Nephron (organoid): ENCODE data around the gene TYW1B.
A peak's percentile ranks its signal among the peaks of the same experiment; 100 is the strongest.
"Not testable (repeated sequence)": the region's sequence is repeated elsewhere in the genome, so short reads cannot be mapped to it uniquely, and the experiment has no call there.

Experiments
- H3K27ac Mint-ChIP-seq, 3 experiments: 2 replicates each; pipeline ENCODE4 v1.8.0; 2020; ENCODE audit warnings: mixed read lengths in 3 of 3, mild to moderate bottlenecking in 2 of 3, moderate library complexity in 1 of 3
- H3K27me3 Mint-ChIP-seq: 2 replicates; pipeline ENCODE4 v1.8.0; 2021; ENCODE audit warnings: low read depth, mild to moderate bottlenecking, moderate library complexity, mixed read lengths
- H3K36me3 Mint-ChIP-seq: 2 replicates; pipeline ENCODE4 v1.8.0; 2020; ENCODE audit warnings: low read depth, mixed read lengths
- H3K4me1 Mint-ChIP-seq: 2 replicates; pipeline ENCODE4 v1.8.0; 2020; ENCODE audit warnings: mixed read lengths
- H3K4me3 Mint-ChIP-seq, 3 experiments: 2 replicates each; pipeline ENCODE4 v1.8.0; 2020; ENCODE audit warnings: mild to moderate bottlenecking in 3 of 3, mixed read lengths in 3 of 3, moderate library complexity in 2 of 3
- H3K9me3 Mint-ChIP-seq: 2 replicates; pipeline ENCODE4 v1.8.0; 2020; ENCODE audit warnings: mixed read lengths
- TF ChIP-seq, protein P1 (sequence below), 3 experiments: fragments of 200-600 bp; sonication (generic); IDR thresholded peaks; one replicate each; pipeline ENCODE4 v1.5.0; 2021; ENCODE audit warnings: antibody characterized with exemption in 3 of 3; ENCODE audit not compliant: unreplicated experiment in 3 of 3

The TYW1B gene

DNA sequence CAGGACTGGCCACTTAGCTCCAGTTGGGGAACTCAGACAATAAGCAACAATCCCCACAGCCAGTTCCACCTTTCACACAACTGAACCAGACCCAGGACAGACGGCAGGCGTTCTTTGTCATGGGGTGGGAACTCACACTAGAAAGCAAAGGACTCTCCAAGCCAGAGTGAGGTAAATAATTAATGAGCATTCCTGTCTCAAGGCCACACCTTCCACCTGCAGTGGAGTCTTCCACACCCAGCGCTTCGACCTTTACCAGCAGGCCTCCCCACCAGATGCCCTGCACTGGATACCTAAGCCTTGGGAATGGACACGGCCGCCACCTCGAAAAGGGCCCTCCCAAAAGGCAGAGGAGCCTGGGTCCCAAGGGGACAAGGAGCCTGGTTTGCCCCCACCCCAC is 105.3 kb downstream of the TYW1B start:
- H3K27me3 Mint-ChIP-seq, H3K27ac Mint-ChIP-seq, H3K4me3 Mint-ChIP-seq, H3K9me3 Mint-ChIP-seq, H3K4me1 Mint-ChIP-seq: not testable (repeated sequence)
- H3K36me3 Mint-ChIP-seq, result peaks cover 22% of the 10 kb centered on the region

DNA sequence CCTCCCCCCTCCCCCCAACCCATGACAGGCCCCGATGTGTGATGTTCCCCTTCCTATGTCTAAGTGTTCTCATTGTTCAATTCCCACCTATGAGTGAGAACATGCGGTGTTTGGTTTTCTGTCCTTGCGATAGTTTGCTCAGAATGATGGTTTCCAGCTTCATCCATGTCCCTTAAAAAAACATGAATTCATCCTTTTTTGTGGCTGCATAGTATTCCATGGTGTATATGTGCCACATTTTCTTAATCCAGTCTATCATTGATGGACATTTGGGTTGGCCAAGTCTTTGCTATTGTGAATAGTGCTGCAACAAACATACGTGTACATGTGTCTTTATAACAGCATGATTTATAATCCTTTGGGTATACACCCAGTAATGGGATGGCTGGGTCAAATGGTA is 107.1 kb downstream of the TYW1B start:
- H3K4me1 Mint-ChIP-seq, H3K27me3 Mint-ChIP-seq, H3K4me3 Mint-ChIP-seq, H3K27ac Mint-ChIP-seq, H3K9me3 Mint-ChIP-seq: not testable (repeated sequence)
- H3K36me3 Mint-ChIP-seq, result peaks cover 19% of the 10 kb centered on the region

DNA sequence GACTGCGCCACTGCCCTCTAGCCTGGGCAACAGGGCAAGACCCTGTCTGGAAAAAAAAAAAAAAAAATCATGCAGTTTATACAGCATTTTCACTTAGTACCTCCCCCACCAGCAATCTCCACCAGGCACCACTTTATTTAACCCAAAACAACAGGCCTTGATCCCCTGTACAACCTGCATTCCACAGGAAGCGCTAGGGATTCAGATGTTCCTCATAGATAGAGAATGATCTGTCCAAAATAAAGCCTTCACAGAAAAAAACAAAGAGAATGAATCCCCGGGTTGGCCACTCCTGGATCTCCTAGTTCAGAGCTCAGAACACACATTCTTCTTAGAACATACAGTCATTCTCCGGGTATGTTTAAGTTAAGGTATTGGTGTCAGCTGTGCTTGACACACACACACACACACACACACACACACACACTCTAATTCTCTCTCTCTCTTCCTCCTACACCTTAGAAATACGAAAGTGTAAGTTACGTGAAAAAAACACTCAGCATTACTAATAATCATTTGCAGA is 110.7 kb downstream of the TYW1B start:
- H3K4me1 Mint-ChIP-seq, H3K9me3 Mint-ChIP-seq, H3K27me3 Mint-ChIP-seq, H3K27ac Mint-ChIP-seq, H3K4me3 Mint-ChIP-seq: not testable (repeated sequence)
- peaks cover 28% of the 10 kb centered on the region for H3K36me3 Mint-ChIP-seq

DNA sequence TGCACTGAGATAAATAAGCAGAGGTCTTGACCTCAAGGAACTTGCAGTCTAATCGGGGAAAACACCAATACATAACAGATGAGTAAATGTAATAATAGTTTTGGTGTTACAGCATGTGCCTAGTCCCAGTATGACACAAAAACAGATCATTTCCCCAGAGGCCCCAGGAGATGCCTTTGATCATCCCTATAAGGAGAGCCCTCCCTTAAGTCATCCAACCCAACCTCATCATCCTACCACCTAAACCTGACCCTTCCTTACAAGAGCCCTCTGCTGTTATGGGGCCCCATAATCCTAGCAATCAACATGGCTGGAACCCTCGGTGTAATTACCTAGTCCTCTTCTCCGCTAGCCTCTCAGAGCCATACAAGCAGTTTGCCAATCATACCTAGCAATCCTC is 116.1 kb downstream of the TYW1B start:
- not testable (repeated sequence) for H3K27ac Mint-ChIP-seq, H3K9me3 Mint-ChIP-seq, H3K4me3 Mint-ChIP-seq, H3K27me3 Mint-ChIP-seq, H3K4me1 Mint-ChIP-seq
- peaks cover 24% of the 10 kb centered on the region for H3K36me3 Mint-ChIP-seq

DNA sequence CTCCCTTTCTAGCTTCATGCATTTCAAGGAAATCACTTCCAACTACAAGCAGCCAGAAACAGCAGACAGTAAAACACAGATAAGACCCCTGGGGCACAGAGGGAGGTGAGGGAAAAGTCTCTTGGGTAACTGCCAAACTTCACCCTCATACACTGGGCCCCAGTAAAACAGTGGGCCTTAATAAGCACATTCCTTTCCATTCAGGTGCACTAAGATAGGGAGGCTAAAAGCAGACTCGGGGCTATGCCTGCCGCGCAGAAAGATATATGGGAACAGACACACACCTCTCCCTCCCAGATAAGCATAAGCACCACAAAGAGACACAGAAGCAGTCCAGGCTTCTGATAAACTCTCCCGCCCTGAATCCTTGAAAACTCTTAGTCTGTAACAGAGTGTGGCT is 117.0 kb downstream of the TYW1B start:
- H3K27ac Mint-ChIP-seq, result peak overlapping the region in 2 of 3 experiments; percentile 69 to 77
- peaks cover 29% of the 10 kb centered on the region for H3K36me3 Mint-ChIP-seq
- H3K9me3 Mint-ChIP-seq, result no peaks in the 10 kb centered on the region

DNA sequence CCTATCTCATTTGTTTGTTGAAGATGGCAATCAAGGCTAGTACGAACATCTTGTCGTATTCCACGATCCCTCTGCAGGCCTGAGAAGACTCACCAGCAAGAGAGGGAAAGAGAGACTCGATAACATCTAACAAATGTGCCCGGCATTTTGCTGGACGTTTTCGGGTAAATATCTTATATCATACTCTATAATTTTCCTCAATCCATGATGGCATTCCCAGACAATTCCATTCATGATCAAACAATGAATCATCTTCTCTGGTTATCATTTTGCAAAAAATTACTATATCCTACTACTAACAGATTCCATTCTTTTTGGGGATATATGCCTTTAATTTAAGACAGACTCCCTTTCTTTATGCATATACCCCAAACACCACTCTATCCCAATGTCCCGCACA is 118.1 kb downstream of the TYW1B start:
- no peak overlapping the region for H3K4me3 Mint-ChIP-seq
- TF ChIP-seq, protein P1, sequence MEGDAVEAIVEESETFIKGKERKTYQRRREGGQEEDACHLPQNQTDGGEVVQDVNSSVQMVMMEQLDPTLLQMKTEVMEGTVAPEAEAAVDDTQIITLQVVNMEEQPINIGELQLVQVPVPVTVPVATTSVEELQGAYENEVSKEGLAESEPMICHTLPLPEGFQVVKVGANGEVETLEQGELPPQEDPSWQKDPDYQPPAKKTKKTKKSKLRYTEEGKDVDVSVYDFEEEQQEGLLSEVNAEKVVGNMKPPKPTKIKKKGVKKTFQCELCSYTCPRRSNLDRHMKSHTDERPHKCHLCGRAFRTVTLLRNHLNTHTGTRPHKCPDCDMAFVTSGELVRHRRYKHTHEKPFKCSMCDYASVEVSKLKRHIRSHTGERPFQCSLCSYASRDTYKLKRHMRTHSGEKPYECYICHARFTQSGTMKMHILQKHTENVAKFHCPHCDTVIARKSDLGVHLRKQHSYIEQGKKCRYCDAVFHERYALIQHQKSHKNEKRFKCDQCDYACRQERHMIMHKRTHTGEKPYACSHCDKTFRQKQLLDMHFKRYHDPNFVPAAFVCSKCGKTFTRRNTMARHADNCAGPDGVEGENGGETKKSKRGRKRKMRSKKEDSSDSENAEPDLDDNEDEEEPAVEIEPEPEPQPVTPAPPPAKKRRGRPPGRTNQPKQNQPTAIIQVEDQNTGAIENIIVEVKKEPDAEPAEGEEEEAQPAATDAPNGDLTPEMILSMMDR (IDR thresholded peaks at IDR 0.05; ENCODE audit: unreplicated experiment in 3 of 3), result no peak
- H3K36me3 Mint-ChIP-seq, result peaks cover 29% of the 10 kb centered on the region
- H3K27me3 Mint-ChIP-seq, result no peaks in the 10 kb centered on the region
- no peaks in the 10 kb centered on the region for H3K9me3 Mint-ChIP-seq
- no peak overlapping the region for H3K27ac Mint-ChIP-seq
- peaks cover 7% of the 10 kb centered on the region for H3K4me1 Mint-ChIP-seq

More for the DNA sequence above, 117.0 kb downstream of the TYW1B start:
- Mint-ChIP-seq H3K4me3 (no peak overlapping the region), H3K27me3 (no peaks in the 10 kb centered on the region), H3K4me1 (peaks cover 7% of the 10 kb centered on the region)
- TF ChIP-seq, protein P1 (IDR thresholded peaks at IDR 0.05; ENCODE audit: unreplicated experiment in 3 of 3), result no peak

DNA sequence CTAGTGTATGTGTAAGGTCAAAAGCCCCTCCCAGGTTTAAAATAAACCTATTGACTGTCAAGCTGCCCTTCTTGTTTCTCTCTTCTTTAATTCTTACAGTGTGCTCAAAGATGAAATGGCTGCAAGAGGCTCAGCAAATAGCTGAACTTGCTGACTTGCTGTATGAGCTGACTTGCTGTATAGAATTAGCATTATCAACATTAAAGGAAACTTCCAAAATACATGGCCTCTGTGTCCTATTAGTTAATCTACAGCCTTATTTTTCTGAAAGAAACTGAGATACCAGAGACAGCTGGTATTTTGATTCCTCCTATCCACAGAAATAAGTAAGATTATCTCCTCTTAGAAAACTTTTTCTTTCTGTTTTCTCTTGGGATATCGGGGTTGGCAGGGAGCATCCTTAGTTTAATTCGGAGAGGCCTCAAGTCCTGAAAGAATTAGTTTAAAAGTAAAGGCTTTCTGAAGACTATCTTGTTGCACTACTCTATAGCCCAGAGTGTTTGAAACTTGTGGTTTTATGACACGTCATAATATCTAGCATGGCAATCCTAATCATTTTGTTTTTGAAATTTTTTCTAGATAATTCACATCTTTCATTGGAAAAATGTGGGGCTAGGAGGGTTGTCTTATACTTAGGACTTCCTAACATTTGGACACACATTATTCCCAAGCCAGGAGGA is 119.5 kb downstream of the TYW1B start:
- not testable (repeated sequence) for H3K9me3 Mint-ChIP-seq, H3K4me3 Mint-ChIP-seq, H3K4me1 Mint-ChIP-seq, H3K27ac Mint-ChIP-seq, H3K27me3 Mint-ChIP-seq
- peaks cover 33% of the 10 kb centered on the region for H3K36me3 Mint-ChIP-seq

DNA sequence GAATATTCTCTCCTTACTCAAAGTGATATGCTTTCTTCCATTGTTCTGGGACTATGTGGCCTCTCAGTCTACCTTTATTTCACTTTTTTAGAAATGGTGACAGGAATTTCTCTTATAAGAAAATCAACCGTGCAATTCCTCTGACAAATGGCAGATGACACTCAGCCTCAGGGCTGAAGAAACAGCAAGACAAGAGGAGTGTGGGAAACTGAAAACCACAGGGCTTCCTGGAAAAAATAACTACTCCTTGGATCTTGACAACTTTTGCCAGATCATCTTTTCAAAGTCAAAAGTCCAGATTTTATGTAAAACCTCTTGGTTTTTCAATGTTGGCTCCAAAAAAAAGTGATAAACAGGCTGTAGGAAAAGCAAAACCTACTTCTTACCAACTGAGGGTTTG is 121.5 kb downstream of the TYW1B start:
- H3K4me1 Mint-ChIP-seq, result peaks cover 7% of the 10 kb centered on the region
- no peak overlapping the region for H3K4me3 Mint-ChIP-seq
- H3K9me3 Mint-ChIP-seq, result peaks cover 2% of the 10 kb centered on the region
- H3K27ac Mint-ChIP-seq, result no peak overlapping the region
- H3K27me3 Mint-ChIP-seq, result no peaks in the 10 kb centered on the region
- TF ChIP-seq, protein P1 (IDR thresholded peaks at IDR 0.05; ENCODE audit: unreplicated experiment in 3 of 3), result no peak
- peaks cover 29% of the 10 kb centered on the region for H3K36me3 Mint-ChIP-seq

DNA sequence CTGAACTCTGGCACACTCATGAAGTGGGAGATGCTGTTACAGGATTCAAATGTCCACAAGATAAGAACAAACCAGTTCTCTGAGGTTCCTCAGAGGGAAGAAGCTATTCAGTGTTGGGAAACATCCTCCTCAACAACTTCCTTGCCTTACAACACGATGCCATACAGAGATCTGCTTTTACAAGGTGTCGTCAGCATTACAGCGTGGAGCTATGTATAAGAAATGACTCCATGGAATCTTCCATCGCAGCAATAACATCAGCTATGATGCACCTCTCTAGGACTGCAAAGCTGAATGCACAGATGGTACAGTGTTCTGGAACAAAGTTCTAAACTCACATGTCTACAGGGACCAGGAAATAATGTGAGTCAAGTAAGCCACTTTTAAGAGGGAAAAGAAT is 122.3 kb downstream of the TYW1B start:
- H3K27ac Mint-ChIP-seq, H3K4me3 Mint-ChIP-seq, H3K4me1 Mint-ChIP-seq, H3K27me3 Mint-ChIP-seq, H3K9me3 Mint-ChIP-seq: not testable (repeated sequence)
- peaks cover 31% of the 10 kb centered on the region for H3K36me3 Mint-ChIP-seq
